CD4-positive, CD25-positive, alpha-beta regulatory T cell (primary cell): ENCODE measurements around the gene TMEM225. TPM values are rescaled to one million over a fixed set of nuclear protein-coding genes. Genes with fewer than 3 reads are reported as not detected.
"Not testable (repeated sequence)": the region's sequence is repeated elsewhere in the genome, so short reads cannot be mapped to it uniquely, and the experiment has no call there.

Source experiments
- ATAC-seq, 2 donors: fragments of 150-1000 bp; cut with Tn5 transposase; one replicate each; pipeline ENCODE4 v1.10.0; 2021; ENCODE audit warnings: low read depth in 2 of 2, moderate number of reproducible peaks in 2 of 2, moderate library complexity in 1 of 2
- DNase-seq, 3 donors: peaks; one replicate each; pipeline versions ENCODE4 v3.0.0 to v3.0.0-alpha.2; 2012 to 2022; ENCODE audit warnings: mixed read lengths in 1 of 3
- H3K27ac ChIP-seq: one replicate; pipeline ENCODE4 v1.7.0; 2013; ENCODE audit warnings: mild to moderate bottlenecking, low read length; ENCODE audit not compliant: insufficient read depth, poor library complexity, severe bottlenecking
- H3K27me3 ChIP-seq: one replicate; pipeline ENCODE4 v1.7.0; 2013; ENCODE audit warnings: low read length; ENCODE audit not compliant: control insufficient read depth, insufficient read depth
- H3K36me3 ChIP-seq: one replicate; pipeline ENCODE4 v1.7.0; 2013; ENCODE audit warnings: mild to moderate bottlenecking, low read length, moderate library complexity; ENCODE audit not compliant: control insufficient read depth, insufficient read depth
- H3K4me1 ChIP-seq: 2 replicates; pipeline ENCODE4 v1.7.0; 2013; ENCODE audit warnings: mild to moderate bottlenecking, low read length; ENCODE audit not compliant: insufficient read depth, control insufficient read depth, poor library complexity, severe bottlenecking
- H3K4me3 ChIP-seq: one replicate; pipeline ENCODE4 v1.7.0; 2013; ENCODE audit warnings: low read depth, mild to moderate bottlenecking, low read length, moderate library complexity
- H3K9me3 ChIP-seq, 2 experiments: 1 replicate in 1 of 2; 2 replicates in 1 of 2; pipeline ENCODE4 v1.7.0; 2013; ENCODE audit warnings: low read length in 2 of 2, mild to moderate bottlenecking in 1 of 2, moderate library complexity in 1 of 2; ENCODE audit not compliant: control insufficient read depth in 2 of 2
- H3K27ac Mint-ChIP-seq, 3 donors: one replicate each; pipeline ENCODE4 v1.8.0; 2020 to 2022; ENCODE audit warnings: mild to moderate bottlenecking in 3 of 3, mixed read lengths in 3 of 3, moderate library complexity in 2 of 3
- H3K27me3 Mint-ChIP-seq: one replicate; pipeline ENCODE4 v1.8.0; 2022; ENCODE audit warnings: mild to moderate bottlenecking, mixed read lengths
- H3K36me3 Mint-ChIP-seq: one replicate; pipeline ENCODE4 v1.8.0; 2020; ENCODE audit warnings: mixed read lengths
- H3K4me1 Mint-ChIP-seq, 4 donors: one replicate each; pipeline ENCODE4 v1.8.0; 2020 to 2022; ENCODE audit warnings: mixed read lengths in 4 of 4, mild to moderate bottlenecking in 1 of 4
- H3K4me3 Mint-ChIP-seq, 4 donors: one replicate each; pipeline ENCODE4 v1.8.0; 2020 to 2022; ENCODE audit warnings: mild to moderate bottlenecking in 4 of 4, mixed read lengths in 4 of 4, moderate library complexity in 3 of 4
- H3K9me3 Mint-ChIP-seq, 7 donors: one replicate each; pipeline ENCODE4 v1.8.0; 2020 to 2022; ENCODE audit warnings: mixed read lengths in 7 of 7, mild to moderate bottlenecking in 3 of 7, moderate library complexity in 2 of 7
- polyA plus RNA-seq, 4 donors: library from polyadenylated mRNA; unstranded; fragments of 300-500 nt; fragmentation: Illumina TruSeq; gene quantifications; one replicate each; pipeline ENCODE4 v1.2.3, GENCODE V29; 2021
- total RNA-seq: library from RNA; stranded (reverse); gene quantifications from one replicate; pipeline ENCODE4 v1.2.3, GENCODE V29; 2022

Gene TMEM225
- total and polyA plus RNA-seq, 5 donors from 2014 or later: not detected

- Histone ChIP-seq H3K36me3 (no peaks in the 10 kb centered on the region), H3K4me1 (no peaks in the 10 kb centered on the region), H3K9me3 (no peaks in the 10 kb centered on the region), H3K27ac (no peak overlapping the region), H3K27me3 (no peaks in the 10 kb centered on the region), H3K4me3 (no peak overlapping the region)
- H3K9me3 Mint-ChIP-seq: peaks cover 0 to 2% (median 0%) of the 10 kb centered on the region in 7 donors
- H3K27me3 Mint-ChIP-seq: no peaks in the 10 kb centered on the region
- H3K4me1 Mint-ChIP-seq: no peaks in the 10 kb centered on the region
- H3K27ac Mint-ChIP-seq: no peak overlapping the region
- H3K4me3 Mint-ChIP-seq: no peak overlapping the region
- H3K36me3 Mint-ChIP-seq: no peaks in the 10 kb centered on the region
- DNase-seq (no peak), ATAC-seq (no peak)
Measured at GRCh38 chr11:123892031-123892430, 6.6 kb upstream of the TMEM225 start.

- H3K4me1 ChIP-seq: no peaks in the 10 kb centered on the region
- no peak overlapping the region for H3K4me3 ChIP-seq
- Mint-ChIP-seq H3K36me3 (no peaks in the 10 kb centered on the region), H3K9me3 (peaks cover 0 to 7% (median 1%) of the 10 kb centered on the region in 7 donors), H3K27ac (no peak overlapping the region), H3K4me1 (no peaks in the 10 kb centered on the region), H3K27me3 (no peaks in the 10 kb centered on the region), H3K4me3 (no peak overlapping the region)
- DNase-seq (no peak), ATAC-seq (no peak)
- no peaks in the 10 kb centered on the region for H3K9me3 ChIP-seq
- no peak overlapping the region for H3K27ac ChIP-seq
- H3K36me3 ChIP-seq: no peaks in the 10 kb centered on the region
- H3K27me3 ChIP-seq: no peaks in the 10 kb centered on the region
Measured at GRCh38 chr11:123880912-123881311, 4.6 kb downstream of the TMEM225 start.

DNA sequence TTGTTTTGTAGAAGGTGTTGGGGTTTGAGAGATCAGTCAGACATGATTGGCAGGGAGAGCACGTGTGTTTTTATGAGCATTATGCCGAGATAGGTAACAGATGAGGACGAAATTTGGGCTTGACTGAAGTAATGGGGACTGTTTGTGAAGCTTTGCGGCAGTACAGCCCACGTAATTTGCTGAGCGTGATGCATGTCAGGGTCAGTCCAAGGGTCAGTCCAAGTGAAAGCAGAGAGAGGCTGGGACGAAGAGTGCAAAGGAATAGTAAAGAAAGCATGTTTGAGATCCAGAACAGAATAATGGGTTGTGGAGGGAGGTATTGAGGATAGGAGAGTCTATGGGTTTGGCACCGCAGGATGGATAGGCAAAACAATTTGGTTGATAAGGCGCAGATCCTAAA lies 17.7 kb downstream of the TMEM225 start:
- not testable (repeated sequence) for H3K4me1 Mint-ChIP-seq, H3K9me3 Mint-ChIP-seq, H3K27ac Mint-ChIP-seq, H3K9me3 ChIP-seq, H3K4me3 ChIP-seq, H3K27ac ChIP-seq, H3K27me3 Mint-ChIP-seq, DNase-seq, H3K36me3 ChIP-seq, H3K36me3 Mint-ChIP-seq, H3K27me3 ChIP-seq, H3K4me3 Mint-ChIP-seq, ATAC-seq, H3K4me1 ChIP-seq

DNA sequence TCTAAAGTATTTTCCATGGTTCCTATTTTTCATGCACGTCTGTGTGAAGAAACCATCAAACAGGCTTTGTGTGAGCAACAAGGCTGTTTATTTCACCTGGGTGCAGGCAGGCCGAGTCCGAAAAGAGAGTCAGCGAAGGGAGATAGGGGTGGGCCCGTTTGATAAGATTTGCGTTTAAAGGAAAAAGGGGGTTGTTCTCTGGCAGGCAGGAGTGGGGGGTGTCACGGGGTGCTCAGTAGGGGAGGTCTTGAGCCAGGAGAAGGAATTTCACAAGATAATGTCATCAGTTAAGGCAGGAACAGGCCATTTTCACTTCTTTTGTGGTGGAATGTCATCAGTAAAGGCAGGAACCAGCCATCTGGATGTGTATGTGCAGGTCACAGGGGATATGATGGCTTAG lies 20.2 kb downstream of the TMEM225 start:
- H3K9me3 ChIP-seq, H3K27ac Mint-ChIP-seq: not testable (repeated sequence)

DNA sequence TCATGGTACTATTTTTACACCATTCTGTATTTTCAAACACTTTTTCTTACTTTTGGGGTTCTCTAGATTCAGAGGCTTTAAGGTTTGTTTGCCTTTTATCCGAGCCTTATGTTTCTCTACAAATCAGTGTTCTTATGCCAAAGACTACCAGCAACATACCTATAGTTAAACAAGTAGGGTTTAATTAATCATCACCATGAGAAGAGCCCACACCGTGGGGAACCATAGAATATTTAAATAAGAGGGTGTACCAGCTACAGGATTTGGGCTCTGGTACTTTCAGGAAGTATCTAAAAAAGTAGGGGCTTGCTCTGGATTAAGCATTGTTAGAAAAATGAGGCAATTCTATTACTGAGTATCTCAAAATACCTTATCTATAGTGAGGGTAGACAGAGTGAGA lies 25.7 kb downstream of the TMEM225 start:
- Mint-ChIP-seq H3K9me3 (peaks cover 0 to 13% (median 2%) of the 10 kb centered on the region in 7 donors), H3K4me1 (peaks cover 0 to 4% (median 0%) of the 10 kb centered on the region in 4 donors), H3K27me3 (no peaks in the 10 kb centered on the region), H3K36me3 (no peaks in the 10 kb centered on the region), H3K27ac (no peak overlapping the region), H3K4me3 (no peak overlapping the region)
- Histone ChIP-seq H3K4me3 (no peak overlapping the region), H3K27me3 (no peaks in the 10 kb centered on the region), H3K36me3 (no peaks in the 10 kb centered on the region), H3K4me1 (no peaks in the 10 kb centered on the region), H3K9me3 (no peaks in the 10 kb centered on the region), H3K27ac (no peak overlapping the region)
- no peak for DNase-seq
- ATAC-seq: no peak

More for the DNA sequence above, 20.2 kb downstream of the TMEM225 start:
- H3K36me3 Mint-ChIP-seq, DNase-seq, H3K9me3 Mint-ChIP-seq, H3K4me3 Mint-ChIP-seq, H3K4me1 ChIP-seq, H3K27ac ChIP-seq, H3K27me3 Mint-ChIP-seq, H3K4me3 ChIP-seq, H3K4me1 Mint-ChIP-seq, ATAC-seq, H3K27me3 ChIP-seq, H3K36me3 ChIP-seq: not testable (repeated sequence)

- no peaks in the 10 kb centered on the region for H3K36me3 ChIP-seq
- H3K27me3 ChIP-seq: no peaks in the 10 kb centered on the region
- H3K9me3 ChIP-seq: no peaks in the 10 kb centered on the region
- ATAC-seq (no peak), DNase-seq (no peak)
- no peaks in the 10 kb centered on the region for H3K4me1 ChIP-seq
- H3K4me3 Mint-ChIP-seq: no peak overlapping the region
- peaks cover 0 to 4% (median 0%) of the 10 kb centered on the region in 4 donors for H3K4me1 Mint-ChIP-seq
- H3K27ac ChIP-seq: no peak overlapping the region
- H3K27ac Mint-ChIP-seq: no peak overlapping the region
- H3K27me3 Mint-ChIP-seq: no peaks in the 10 kb centered on the region
- H3K36me3 Mint-ChIP-seq: no peaks in the 10 kb centered on the region
- H3K4me3 ChIP-seq: no peak overlapping the region
- peaks cover 0 to 11% (median 2%) of the 10 kb centered on the region in 7 donors for H3K9me3 Mint-ChIP-seq
Measured at GRCh38 chr11:123856444-123856843, 29.0 kb downstream of the TMEM225 start.

DNA sequence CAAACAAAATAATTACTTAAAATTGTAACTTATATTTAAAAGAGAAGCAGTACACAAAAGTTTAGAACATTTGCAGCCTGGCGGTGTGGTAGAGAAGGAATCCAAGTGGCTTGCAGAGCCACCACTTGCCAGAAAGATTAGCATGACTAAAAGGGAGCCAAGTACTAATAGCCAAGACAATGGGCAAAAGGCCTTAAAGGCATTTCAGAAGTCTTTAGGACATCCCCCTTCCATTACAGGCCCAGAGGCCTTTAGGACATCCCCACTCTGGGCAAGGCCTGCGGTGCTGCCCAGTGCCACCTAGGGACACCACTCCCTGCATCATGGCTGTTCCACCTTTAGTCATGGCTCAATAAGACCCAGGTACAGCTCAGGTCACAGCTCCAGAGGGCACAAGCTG lies 32.4 kb downstream of the TMEM225 start:
- H3K4me1 ChIP-seq: no peaks in the 10 kb centered on the region
- Mint-ChIP-seq H3K9me3 (peaks cover 0 to 17% (median 2%) of the 10 kb centered on the region in 7 donors), H3K4me1 (peaks cover 0 to 4% (median 0%) of the 10 kb centered on the region in 4 donors), H3K4me3 (no peak overlapping the region), H3K36me3 (no peaks in the 10 kb centered on the region), H3K27me3 (no peaks in the 10 kb centered on the region), H3K27ac (no peak overlapping the region)
- no peaks in the 10 kb centered on the region for H3K27me3 ChIP-seq
- H3K4me3 ChIP-seq: no peak overlapping the region
- no peak overlapping the region for H3K27ac ChIP-seq
- DNase-seq: no peak
- H3K36me3 ChIP-seq: no peaks in the 10 kb centered on the region
- ATAC-seq: no peak
- no peaks in the 10 kb centered on the region for H3K9me3 ChIP-seq

DNA sequence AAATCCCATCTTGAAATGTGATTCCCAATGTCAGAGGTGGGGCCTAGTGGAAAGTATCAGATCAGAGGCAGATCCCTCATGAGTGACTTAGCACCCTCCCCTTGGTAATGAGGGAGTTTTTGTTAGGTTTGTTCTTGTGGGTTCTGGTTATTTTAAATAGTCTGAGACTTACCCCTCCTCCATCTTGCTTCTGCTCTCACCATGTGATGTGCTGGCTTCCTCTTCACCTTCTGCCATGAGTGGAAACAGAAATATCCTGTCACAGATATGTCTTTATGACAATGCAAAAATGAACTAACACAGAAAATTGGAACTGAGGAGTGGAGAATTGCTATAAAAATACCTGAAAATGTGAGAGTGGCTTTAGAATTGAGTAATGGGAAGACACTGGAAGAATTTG lies 33.1 kb downstream of the TMEM225 start:
- H3K4me1 Mint-ChIP-seq: peaks cover 0 to 4% (median 0%) of the 10 kb centered on the region in 4 donors
- DNase-seq (no peak), ATAC-seq (no peak)
- H3K36me3 Mint-ChIP-seq: no peaks in the 10 kb centered on the region
- Histone ChIP-seq H3K4me1 (no peaks in the 10 kb centered on the region), H3K27me3 (no peaks in the 10 kb centered on the region), H3K9me3 (no peaks in the 10 kb centered on the region), H3K36me3 (no peaks in the 10 kb centered on the region), H3K4me3 (no peak overlapping the region), H3K27ac (no peak overlapping the region)
- H3K27ac Mint-ChIP-seq: no peak overlapping the region
- peaks cover 0 to 10% (median 2%) of the 10 kb centered on the region in 7 donors for H3K9me3 Mint-ChIP-seq
- no peak overlapping the region for H3K4me3 Mint-ChIP-seq
- no peaks in the 10 kb centered on the region for H3K27me3 Mint-ChIP-seq
